ENCODE measurements around the gene ASB2. TPM values are rescaled to one million over a fixed set of nuclear protein-coding genes. Genes with fewer than 3 reads are reported as not detected.
A peak's percentile ranks its signal among the peaks of the same experiment; 100 is the strongest.

The ASB2 gene
- total RNA-seq, 1 experiment from 2014 or later, result not detected

GRCh38 chr14:93987376-93987775, 11.0 kb upstream of the ASB2 start:
- ChIA-PET CTCF (no interaction called here), POLR2A (ENCODE audit: low non-redundant PET) (no interaction called here)
- no peaks in the 10 kb centered on the region for H3K9me3 ChIP-seq (ENCODE audit: low read depth, low read length, poor library complexity, severe bottlenecking)
- no peaks in the 10 kb centered on the region for H3K27me3 ChIP-seq (replicated peaks; ENCODE audit: insufficient read depth, low read depth, low read length, poor library complexity)
- H3K36me3 ChIP-seq (ENCODE audit: insufficient read depth, low read length, poor library complexity, severe bottlenecking), result no peaks in the 10 kb centered on the region
- intact Hi-C loops (cut with micrococcal nuclease; ENCODE audit: unreplicated experiment), result no loop called here
- DNase-seq (ENCODE audit: low spot score), result no peak
- no TSS peak for BruUV-seq (replicated peaks)
- H3K4me3 ChIP-seq (ENCODE audit: low read depth, low read length, poor library complexity, severe bottlenecking), result no peak overlapping the region
- no peak overlapping the region for H3K27ac ChIP-seq (ENCODE audit: low read depth, low read length, poor library complexity, severe bottlenecking)
- no peaks in the 10 kb centered on the region for H3K4me1 ChIP-seq (ENCODE audit: insufficient read depth, low read length, poor library complexity, severe bottlenecking)
- no peak for TF ChIP-seq CTCF (conservative IDR thresholded peaks at IDR 0.05; ENCODE audit: low read depth, low read length)
- TF ChIP-seq EZH2 (IDR thresholded peaks at IDR 0.05; ENCODE audit: borderline replicate concordance, low read depth, low read length, poor library complexity, severe bottlenecking), result no peak

GRCh38 chr14:93986955-93987354, 10.6 kb upstream of the ASB2 start:
- ChIA-PET CTCF (interaction anchor here (0.7 kb wide), 1 partner anchor 24 kb away, joined by 6 read pairs; no protein-coding TSS in a partner anchor), POLR2A (ENCODE audit: low non-redundant PET) (no interaction called here)
- Histone ChIP-seq H3K4me3 (ENCODE audit: low read depth, low read length, poor library complexity, severe bottlenecking) (no peak overlapping the region), H3K9me3 (ENCODE audit: low read depth, low read length, poor library complexity, severe bottlenecking) (no peaks in the 10 kb centered on the region), H3K36me3 (ENCODE audit: insufficient read depth, low read length, poor library complexity, severe bottlenecking) (no peaks in the 10 kb centered on the region), H3K4me1 (ENCODE audit: insufficient read depth, low read length, poor library complexity, severe bottlenecking) (no peaks in the 10 kb centered on the region), H3K27me3 (replicated peaks; ENCODE audit: insufficient read depth, low read depth, low read length, poor library complexity) (no peaks in the 10 kb centered on the region), H3K27ac (ENCODE audit: low read depth, low read length, poor library complexity, severe bottlenecking) (no peak overlapping the region)
- BruUV-seq (replicated peaks), result no TSS peak
- DNase-seq (ENCODE audit: low spot score), result no peak
- no peak for TF ChIP-seq CTCF (conservative IDR thresholded peaks at IDR 0.05; ENCODE audit: low read depth, low read length)
- TF ChIP-seq EZH2 (IDR thresholded peaks at IDR 0.05; ENCODE audit: borderline replicate concordance, low read depth, low read length, poor library complexity, severe bottlenecking), result no peak
- intact Hi-C loops (cut with micrococcal nuclease; ENCODE audit: unreplicated experiment), result no loop called here

GRCh38 chr14:93984987-93985410, 8.6 kb upstream of the ASB2 start:
- intact Hi-C loops (cut with micrococcal nuclease; ENCODE audit: unreplicated experiment), result no loop called here
- CTCF ChIA-PET, result no interaction called here
- Histone ChIP-seq H3K4me1 (ENCODE audit: insufficient read depth, low read length, poor library complexity, severe bottlenecking) (no peaks in the 10 kb centered on the region), H3K27ac (ENCODE audit: low read depth, low read length, poor library complexity, severe bottlenecking) (no peak overlapping the region), H3K36me3 (ENCODE audit: insufficient read depth, low read length, poor library complexity, severe bottlenecking) (no peaks in the 10 kb centered on the region), H3K27me3 (replicated peaks; ENCODE audit: insufficient read depth, low read depth, low read length, poor library complexity) (no peaks in the 10 kb centered on the region), H3K4me3 (ENCODE audit: low read depth, low read length, poor library complexity, severe bottlenecking) (no peak overlapping the region), H3K9me3 (ENCODE audit: low read depth, low read length, poor library complexity, severe bottlenecking) (no peaks in the 10 kb centered on the region)
- DNase-seq (ENCODE audit: low spot score), result peak; percentile 53
- TF ChIP-seq CTCF (conservative IDR thresholded peaks at IDR 0.05; ENCODE audit: low read depth, low read length) (peak; percentile 54), EZH2 (IDR thresholded peaks at IDR 0.05; ENCODE audit: borderline replicate concordance, low read depth, low read length, poor library complexity, severe bottlenecking) (no peak)
- POLR2A ChIA-PET (ENCODE audit: low non-redundant PET), result no interaction called here
- no TSS peak for BruUV-seq (replicated peaks)

Measured in A673 (cell line).